Measurements from ENCODE around the gene TOM1L2.
"Not testable (repeated sequence)": the region's sequence is repeated elsewhere in the genome, so short reads cannot be mapped to it uniquely, and the experiment has no call there.

The TOM1L2 gene

GRCh38 chr17:17970699-17971430, 1.3 kb downstream of the TOM1L2 start:
- no peak for DNase-seq

DNA sequence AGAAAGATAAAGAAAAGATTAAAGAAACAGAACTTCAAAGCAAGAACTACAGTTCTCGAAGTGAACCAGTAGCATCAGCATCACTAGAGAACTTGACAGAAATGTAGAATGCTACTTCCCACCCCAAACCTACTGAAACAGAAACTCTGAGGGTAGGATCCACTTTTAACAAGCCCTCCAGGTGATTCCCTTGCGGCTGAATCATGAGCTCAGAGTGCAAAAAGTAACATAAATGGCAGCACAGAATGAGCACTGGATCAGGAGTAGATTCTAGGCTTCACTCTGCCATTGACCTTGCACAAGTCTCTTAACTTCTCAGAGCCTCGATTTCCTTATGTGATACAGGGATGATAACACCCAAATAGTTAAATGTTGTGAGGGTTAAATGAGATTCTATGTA, 5.8 kb downstream of the TOM1L2 start:
- no peak for DNase-seq

GRCh38 chr17:17965152-17965721, 7.0 kb downstream of the TOM1L2 start:
- DNase-seq: no peak

GRCh38 chr17:17964710-17965109, 7.5 kb downstream of the TOM1L2 start:
- DNase-seq: no peak

- no peak for DNase-seq
Observed at GRCh38 chr17:17963694-17964436, 8.3 kb downstream of the TOM1L2 start.

DNA sequence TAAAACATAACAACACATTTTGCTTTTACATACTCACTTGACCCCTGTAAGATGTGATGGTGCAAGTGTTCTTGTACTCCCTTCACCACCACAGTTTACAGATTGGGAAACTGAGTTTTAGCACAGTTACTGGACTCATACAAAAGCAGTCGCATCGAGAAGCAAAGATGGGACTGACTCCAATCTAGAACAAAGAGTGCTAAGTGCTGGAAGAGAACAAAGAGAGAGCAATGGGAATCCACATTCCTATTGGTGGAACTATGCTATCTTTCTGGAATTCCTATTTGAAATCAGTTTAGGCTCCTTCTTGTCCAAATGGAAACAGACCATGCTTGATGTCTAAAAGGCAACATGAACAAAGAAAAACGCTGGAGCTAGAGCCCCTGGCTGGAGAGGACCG, 9.1 kb downstream of the TOM1L2 start:
- no peak for DNase-seq

DNA sequence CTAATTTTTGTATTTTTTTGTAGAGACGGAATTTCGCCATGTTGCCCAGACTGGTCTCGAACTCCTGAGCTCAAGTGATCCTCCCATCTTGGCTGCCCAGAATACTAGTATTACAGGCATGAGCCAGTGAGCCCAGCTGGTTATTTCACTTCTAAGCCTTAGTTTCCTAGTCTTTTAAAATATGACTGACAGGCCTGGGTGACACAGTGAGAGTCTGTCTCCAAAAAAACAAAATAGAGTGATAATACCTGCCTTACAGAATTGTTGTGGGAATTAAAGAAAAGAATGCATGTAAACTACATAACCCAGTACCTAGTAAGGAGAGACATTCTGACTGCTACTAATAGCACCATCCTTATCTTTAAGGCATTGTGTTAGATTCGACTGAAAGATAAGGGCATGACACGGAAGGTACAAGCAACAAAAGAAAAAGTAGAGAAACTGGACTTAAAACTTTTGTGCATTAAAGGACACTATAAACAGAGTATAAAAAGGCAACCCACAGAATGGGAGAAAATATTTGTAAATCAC, 11.6 kb downstream of the TOM1L2 start:
- DNase-seq: no peak

- peak; percentile 36 for DNase-seq
Observed at GRCh38 chr17:17959520-17960361, 12.5 kb downstream of the TOM1L2 start.

- DNase-seq: no peak
Observed at GRCh38 chr17:17958982-17959381, 13.2 kb downstream of the TOM1L2 start.

- no peak for DNase-seq
Observed at GRCh38 chr17:17957584-17957916, 14.7 kb downstream of the TOM1L2 start.

DNA sequence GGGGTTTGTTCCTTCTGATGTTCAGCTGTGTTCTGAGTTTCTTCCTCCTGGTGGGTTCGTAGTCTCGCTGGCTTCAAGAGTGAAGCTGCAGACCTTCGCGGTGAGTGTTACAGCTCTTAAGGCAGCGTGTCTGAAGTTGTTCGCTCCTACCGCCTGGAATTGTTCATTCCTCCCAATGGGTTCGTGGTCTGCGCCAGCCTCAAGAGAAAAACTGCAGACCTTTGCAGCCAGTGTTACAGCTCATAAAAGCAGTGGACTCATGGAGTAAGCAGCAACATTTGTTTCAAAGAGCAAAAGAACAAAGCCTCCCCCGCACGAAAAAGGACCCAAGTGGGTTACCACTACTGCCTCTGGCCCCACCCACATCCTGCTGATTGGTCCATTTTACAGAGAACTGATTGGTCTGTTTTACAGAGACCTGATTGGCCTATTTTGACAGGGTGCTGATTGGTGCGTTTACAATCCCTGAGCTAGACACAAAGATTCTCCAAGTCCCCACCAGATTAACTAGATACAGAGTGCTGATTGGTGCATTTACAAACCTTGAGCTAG, 16.3 kb downstream of the TOM1L2 start:
- not testable (repeated sequence) for DNase-seq

- no peak for DNase-seq
Observed at GRCh38 chr17:17954079-17954478, 18.1 kb downstream of the TOM1L2 start.

- DNase-seq: no peak
Observed at GRCh38 chr17:17952691-17953090, 19.5 kb downstream of the TOM1L2 start.

GRCh38 chr17:17951524-17951923, 20.7 kb downstream of the TOM1L2 start:
- no peak for DNase-seq

- no peak for DNase-seq
Observed at GRCh38 chr17:17950806-17951205, 21.4 kb downstream of the TOM1L2 start.

DNA sequence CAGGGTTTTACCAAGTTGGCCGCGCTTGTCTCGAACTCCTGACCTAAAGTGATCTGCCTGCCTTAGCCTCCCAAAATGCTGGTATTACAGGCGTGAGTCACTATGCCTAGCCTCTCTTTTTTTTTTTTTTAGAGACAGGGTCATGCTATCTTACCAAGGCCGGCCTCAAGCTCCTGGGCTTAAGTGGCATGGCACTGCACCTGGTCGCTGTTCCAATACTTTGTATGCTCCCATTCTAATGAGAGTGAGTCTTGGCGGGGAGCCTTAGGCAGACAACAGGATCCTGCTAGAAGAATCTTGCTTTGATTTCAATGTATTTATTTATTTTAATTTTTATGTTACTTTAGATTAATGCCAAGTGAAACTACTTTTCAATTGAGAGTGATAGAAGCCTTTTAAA, 21.9 kb downstream of the TOM1L2 start:
- no peak for DNase-seq

- DNase-seq: no peak
Observed at GRCh38 chr17:17947966-17948365, 24.2 kb downstream of the TOM1L2 start.

- no peak for DNase-seq
Observed at GRCh38 chr17:17947309-17947708, 24.9 kb downstream of the TOM1L2 start.

- DNase-seq: no peak
Observed at GRCh38 chr17:17946093-17946492, 26.1 kb downstream of the TOM1L2 start.

- peak; percentile 37 for DNase-seq
Observed at GRCh38 chr17:17944743-17945142, 27.5 kb downstream of the TOM1L2 start.

- DNase-seq: no peak
Observed at GRCh38 chr17:17944242-17944641, 28.0 kb downstream of the TOM1L2 start.

DNA sequence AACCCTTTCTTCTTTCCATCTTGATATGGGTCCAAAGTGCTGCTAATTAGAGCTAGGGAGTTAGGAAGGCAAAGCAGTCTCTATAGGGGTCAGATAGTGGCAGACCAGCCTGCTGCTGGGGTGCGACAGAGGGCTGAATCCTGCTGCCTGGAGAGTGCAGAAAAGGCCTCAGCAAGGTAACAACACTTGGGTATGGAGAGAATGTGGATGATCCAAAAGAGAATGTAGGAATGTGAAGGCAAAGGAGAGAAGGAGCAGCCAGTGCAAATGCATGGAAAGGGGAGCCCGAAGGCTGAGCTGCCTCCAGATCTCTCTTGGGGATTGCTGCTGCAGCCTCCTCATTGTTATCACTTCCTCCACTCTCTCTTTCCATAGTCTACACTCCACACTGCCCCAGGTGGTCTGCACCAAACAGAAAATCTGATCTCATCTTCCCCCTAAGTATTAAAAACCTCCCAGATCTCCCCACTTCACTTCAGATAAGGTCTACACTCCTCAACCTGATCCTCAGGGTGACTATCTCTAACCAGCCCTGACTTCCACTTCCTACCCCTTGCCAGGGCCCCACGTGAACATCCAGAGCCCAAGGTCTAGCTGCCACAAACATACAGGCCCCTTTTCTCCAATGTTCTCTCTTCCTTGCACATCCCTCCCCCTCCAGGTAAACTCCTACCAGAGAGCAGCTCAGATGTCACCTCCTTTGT, 28.8 kb downstream of the TOM1L2 start:
- DNase-seq: no peak
